ENCODE data around the gene ERFE.

GRCh38 chr2:238166391-238167343 is 7.9 kb downstream of the ERFE start:
- TF ChIP-seq POLR2A (IDR thresholded peaks at IDR 0.05; ENCODE audit: low read length) = no peak
- TF ChIP-seq GATA1 (IDR thresholded peaks at IDR 0.05; ENCODE audit: low read depth, low read length) = no peak
